ENCODE data around the gene THRB. TPM values are rescaled to one million over a fixed set of nuclear protein-coding genes. Genes with fewer than 3 reads are reported as not detected.

Gene THRB
- total RNA-seq, 1 experiment from 2014 or later: 0.86 TPM

GRCh38 chr3:24270204-24270691 is 224.4 kb downstream of the THRB start:
- DNase-seq (ENCODE audit: low read depth): no peak

GRCh38 chr3:24264748-24265158 is 229.9 kb downstream of the THRB start:
- DNase-seq (ENCODE audit: low read depth): peak; percentile 19

- no peak for DNase-seq (ENCODE audit: low read depth)
Measured at GRCh38 chr3:24264011-24264410, 230.6 kb downstream of the THRB start.

- DNase-seq (ENCODE audit: low read depth): no peak
Measured at GRCh38 chr3:24263069-24263668, 231.5 kb downstream of the THRB start.

GRCh38 chr3:24261521-24261920 is 233.1 kb downstream of the THRB start:
- no peak for DNase-seq (ENCODE audit: low read depth)

GRCh38 chr3:24259901-24260512 is 234.6 kb downstream of the THRB start:
- DNase-seq (ENCODE audit: low read depth): peak; percentile 40

- DNase-seq (ENCODE audit: low read depth): no peak
Measured at GRCh38 chr3:24258727-24259600, 235.7 kb downstream of the THRB start.

GRCh38 chr3:24258260-24258659 is 236.4 kb downstream of the THRB start:
- no peak for DNase-seq (ENCODE audit: low read depth)

- no peak for DNase-seq (ENCODE audit: low read depth)
Measured at GRCh38 chr3:24255414-24255813, 239.2 kb downstream of the THRB start.

GRCh38 chr3:24254649-24255048 is 240.0 kb downstream of the THRB start:
- peak; percentile 76 for DNase-seq (ENCODE audit: low read depth)

GRCh38 chr3:24253336-24253735 is 241.3 kb downstream of the THRB start:
- no peak for DNase-seq (ENCODE audit: low read depth)

- no peak for DNase-seq (ENCODE audit: low read depth)
Measured at GRCh38 chr3:24249523-24249922, 245.1 kb downstream of the THRB start.

GRCh38 chr3:24245056-24245455 is 249.6 kb downstream of the THRB start:
- DNase-seq (ENCODE audit: low read depth): no peak

- no peak for DNase-seq (ENCODE audit: low read depth)
Measured at GRCh38 chr3:24244491-24244890, 250.2 kb downstream of the THRB start.

- peak; percentile 60 for DNase-seq (ENCODE audit: low read depth)
Measured at GRCh38 chr3:24242012-24242698, 252.5 kb downstream of the THRB start.

GRCh38 chr3:24240306-24240705 is 254.3 kb downstream of the THRB start:
- DNase-seq (ENCODE audit: low read depth): no peak

- DNase-seq (ENCODE audit: low read depth): peak; percentile 79
Measured at GRCh38 chr3:24237971-24238706, 256.5 kb downstream of the THRB start.

- peak; percentile 27 for DNase-seq (ENCODE audit: low read depth)
Measured at GRCh38 chr3:24235121-24235520, 259.5 kb downstream of the THRB start.

GRCh38 chr3:24232784-24233183 is 261.9 kb downstream of the THRB start:
- DNase-seq (ENCODE audit: low read depth): no peak

GRCh38 chr3:24229468-24230221 is 265.0 kb downstream of the THRB start:
- no peak for DNase-seq (ENCODE audit: low read depth)

GRCh38 chr3:24227635-24228034 is 267.0 kb downstream of the THRB start:
- DNase-seq (ENCODE audit: low read depth): no peak

All from Daoy (cell line).